HPDE6-E6E7 (cell line): ENCODE measurements around the gene ST7.

ENCODE experiments used
- DNase-seq: peaks from one replicate; pipeline ENCODE4 v3.0.0; 2011; ENCODE audit warnings: missing footprints; ENCODE audit errors: extremely low spot score

Gene ST7

GRCh38 chr7:116978006-116978405, 24.7 kb downstream of the ST7 start:
- no peak for DNase-seq

- DNase-seq: no peak
Observed at GRCh38 chr7:116979430-116979829, 26.1 kb downstream of the ST7 start.

GRCh38 chr7:116980354-116980753, 27.1 kb downstream of the ST7 start:
- no peak for DNase-seq

- DNase-seq: no peak
Observed at GRCh38 chr7:116981939-116982338, 28.6 kb downstream of the ST7 start.

- DNase-seq: no peak
Observed at GRCh38 chr7:116984511-116984910, 31.2 kb downstream of the ST7 start.

GRCh38 chr7:116984917-116985316, 31.6 kb downstream of the ST7 start:
- DNase-seq: no peak

GRCh38 chr7:116985575-116985974, 32.3 kb downstream of the ST7 start:
- DNase-seq: no peak

- no peak for DNase-seq
Observed at GRCh38 chr7:116986611-116987565, 33.6 kb downstream of the ST7 start.

GRCh38 chr7:116988363-116988989, 35.2 kb downstream of the ST7 start:
- DNase-seq: no peak

GRCh38 chr7:116990056-116990455, 36.8 kb downstream of the ST7 start:
- no peak for DNase-seq

- DNase-seq: no peak
Observed at GRCh38 chr7:116991233-116991632, 37.9 kb downstream of the ST7 start.

GRCh38 chr7:116994611-116995010, 41.3 kb downstream of the ST7 start:
- DNase-seq: no peak

- no peak for DNase-seq
Observed at GRCh38 chr7:116997972-116998371, 44.7 kb downstream of the ST7 start.

GRCh38 chr7:116998567-116999175, 45.4 kb downstream of the ST7 start:
- no peak for DNase-seq

GRCh38 chr7:116999311-116999710, 46.0 kb downstream of the ST7 start:
- no peak for DNase-seq

- no peak for DNase-seq
Observed at GRCh38 chr7:117001283-117001682, 48.0 kb downstream of the ST7 start.

GRCh38 chr7:117004899-117005298, 51.6 kb downstream of the ST7 start:
- DNase-seq: no peak

- DNase-seq: no peak
Observed at GRCh38 chr7:117005449-117005848, 52.1 kb downstream of the ST7 start.

- no peak for DNase-seq
Observed at GRCh38 chr7:117006907-117007684, 53.8 kb downstream of the ST7 start.

GRCh38 chr7:117008118-117008885, 55.0 kb downstream of the ST7 start:
- DNase-seq: no peak

GRCh38 chr7:117008886-117009531, 55.7 kb downstream of the ST7 start:
- no peak for DNase-seq
